Brain microvascular endothelial cell (primary cell): ENCODE data around the gene ANKRD23.

Experiments used
- DNase-seq: peaks from one replicate; pipeline ENCODE4 v3.0.0-alpha.2; 2020
- H3K27ac ChIP-seq: fragments of 250-450 bp; sonication (Bioruptor Pico); 2 replicates; pipeline ENCODE4 v1.5.1; 2020; ENCODE audit warnings: mild to moderate bottlenecking, moderate library complexity
- H3K27me3 ChIP-seq: fragments of 250-450 bp; sonication (Bioruptor Pico); replicated peaks from 2 replicates; pipeline ENCODE4 v1.5.1; 2020; ENCODE audit warnings: mild to moderate bottlenecking
- H3K36me3 ChIP-seq: fragments of 250-450 bp; sonication (Bioruptor Pico); replicated peaks from 2 replicates; pipeline ENCODE4 v1.5.1; 2020; ENCODE audit warnings: mild to moderate bottlenecking
- H3K4me3 ChIP-seq: 2 replicates; pipeline ENCODE4 v1.5.1; 2011; ENCODE audit warnings: low read depth, mild to moderate bottlenecking, control low read depth, low read length, moderate library complexity
- in situ Hi-C: cut with HindIII; loops from 2 replicates; pipeline ENCODE4 v1.10.0; 2017; ENCODE audit warnings: low sequenced_read_pairs, low pct_ligation_motif_present
- TF ChIP-seq, protein P1 (sequence below): IDR thresholded peaks from 2 replicates; pipeline ENCODE4 v1.5.1; 2011; ENCODE audit warnings: low read depth, mild to moderate bottlenecking, moderate library complexity, low read length, control low read depth, inconsistent platforms; ENCODE audit errors: missing control alignments

Gene ANKRD23

DNA sequence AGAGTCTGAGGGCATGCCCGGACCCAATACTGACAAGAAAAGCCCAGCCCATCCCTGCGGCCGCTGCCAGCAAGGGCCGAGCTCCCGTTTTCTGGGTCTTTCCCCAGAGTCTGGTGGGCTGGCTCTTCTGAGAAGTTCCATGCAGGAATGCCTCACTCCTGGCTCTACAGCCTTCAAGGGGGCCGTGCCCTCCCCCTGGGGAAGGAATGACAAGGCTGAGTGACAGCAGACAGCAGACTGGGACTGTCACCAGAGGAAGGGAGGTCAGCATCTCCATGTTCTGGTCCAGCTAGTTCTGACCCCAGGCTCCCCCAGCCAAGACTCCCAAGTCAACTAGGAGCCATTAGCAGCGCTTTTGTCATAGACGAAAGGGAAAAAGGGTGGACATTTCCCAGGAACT, 39.1 kb upstream of the ANKRD23 start:
- H3K4me3 ChIP-seq: no peak overlapping the region
- no peak for DNase-seq
- H3K27me3 ChIP-seq: no peaks in the 10 kb centered on the region
- H3K27ac ChIP-seq: no peak overlapping the region
- in situ Hi-C loops: no loop called here
- H3K36me3 ChIP-seq: no peaks in the 10 kb centered on the region
- TF ChIP-seq, protein P1, sequence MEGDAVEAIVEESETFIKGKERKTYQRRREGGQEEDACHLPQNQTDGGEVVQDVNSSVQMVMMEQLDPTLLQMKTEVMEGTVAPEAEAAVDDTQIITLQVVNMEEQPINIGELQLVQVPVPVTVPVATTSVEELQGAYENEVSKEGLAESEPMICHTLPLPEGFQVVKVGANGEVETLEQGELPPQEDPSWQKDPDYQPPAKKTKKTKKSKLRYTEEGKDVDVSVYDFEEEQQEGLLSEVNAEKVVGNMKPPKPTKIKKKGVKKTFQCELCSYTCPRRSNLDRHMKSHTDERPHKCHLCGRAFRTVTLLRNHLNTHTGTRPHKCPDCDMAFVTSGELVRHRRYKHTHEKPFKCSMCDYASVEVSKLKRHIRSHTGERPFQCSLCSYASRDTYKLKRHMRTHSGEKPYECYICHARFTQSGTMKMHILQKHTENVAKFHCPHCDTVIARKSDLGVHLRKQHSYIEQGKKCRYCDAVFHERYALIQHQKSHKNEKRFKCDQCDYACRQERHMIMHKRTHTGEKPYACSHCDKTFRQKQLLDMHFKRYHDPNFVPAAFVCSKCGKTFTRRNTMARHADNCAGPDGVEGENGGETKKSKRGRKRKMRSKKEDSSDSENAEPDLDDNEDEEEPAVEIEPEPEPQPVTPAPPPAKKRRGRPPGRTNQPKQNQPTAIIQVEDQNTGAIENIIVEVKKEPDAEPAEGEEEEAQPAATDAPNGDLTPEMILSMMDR: no peak

DNA sequence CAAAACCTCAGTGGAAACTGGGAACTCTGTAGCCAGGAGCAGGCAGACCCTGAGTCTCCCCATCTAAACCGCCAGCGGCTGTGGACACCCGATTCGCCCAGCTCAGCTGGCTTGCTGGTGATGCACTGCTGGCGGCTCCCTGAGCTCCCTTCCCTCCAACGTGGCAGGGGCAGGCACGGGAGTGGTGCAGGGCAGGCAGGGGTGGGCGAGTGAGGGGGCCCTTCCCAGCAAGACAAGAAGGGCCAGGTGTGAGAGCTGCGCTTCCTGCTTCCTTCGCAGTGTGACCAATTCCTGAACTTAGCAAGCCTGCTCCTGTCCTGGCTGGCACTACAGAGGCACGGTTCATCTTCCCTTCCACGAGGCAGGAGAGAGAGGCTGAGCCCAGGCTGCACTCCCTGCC, 38.4 kb upstream of the ANKRD23 start:
- no peak for DNase-seq
- no peak overlapping the region for H3K27ac ChIP-seq
- H3K36me3 ChIP-seq: no peaks in the 10 kb centered on the region
- no peaks in the 10 kb centered on the region for H3K27me3 ChIP-seq
- H3K4me3 ChIP-seq: no peak overlapping the region
- in situ Hi-C loops: no loop called here
- TF ChIP-seq, protein P1: no peak

DNA sequence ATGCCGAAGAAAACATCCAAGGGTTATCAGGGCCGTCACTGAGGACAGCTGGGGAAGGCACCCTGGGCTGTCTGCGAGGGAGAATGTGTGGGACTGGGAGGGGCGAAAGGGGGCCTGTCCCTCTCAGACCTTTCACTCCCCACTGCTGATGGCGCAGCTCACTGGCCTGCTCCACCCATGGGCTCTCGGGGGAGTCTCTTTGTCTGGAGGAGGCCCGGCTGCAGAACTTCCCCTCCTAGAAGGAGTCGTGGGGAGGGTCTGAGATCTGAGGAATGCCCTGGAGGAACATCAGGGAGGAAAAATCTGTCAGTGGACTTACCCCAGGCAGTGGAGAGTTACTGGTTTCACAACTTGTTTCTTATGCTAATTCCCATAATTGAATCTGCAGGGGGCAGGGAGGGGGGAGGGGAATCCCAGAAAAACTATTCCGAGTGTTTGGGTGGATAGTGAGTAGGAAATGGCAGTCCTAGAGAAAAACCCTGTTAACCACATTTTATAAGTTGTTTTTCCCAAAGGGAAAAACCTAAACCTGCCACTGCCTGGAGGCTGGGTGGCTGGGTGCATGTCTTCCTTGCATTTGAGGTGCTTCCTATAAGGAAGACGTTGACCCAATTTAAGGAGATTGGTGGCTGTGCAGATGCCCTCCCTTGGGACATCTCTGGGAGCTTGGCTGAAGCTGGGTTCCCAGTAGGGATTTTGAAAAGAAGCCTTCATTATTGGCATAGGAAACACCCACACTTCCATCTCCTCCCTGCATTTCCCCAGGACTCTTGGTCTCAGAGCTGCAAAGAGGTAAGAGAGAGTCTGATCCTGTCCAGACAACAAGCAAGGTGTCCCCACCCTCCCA, 37.8 kb upstream of the ANKRD23 start:
- no peak overlapping the region for H3K27ac ChIP-seq
- no peak overlapping the region for H3K4me3 ChIP-seq
- TF ChIP-seq, protein P1: no peak
- no peaks in the 10 kb centered on the region for H3K36me3 ChIP-seq
- H3K27me3 ChIP-seq: no peaks in the 10 kb centered on the region
- in situ Hi-C loops: no loop called here
- DNase-seq: no peak

DNA sequence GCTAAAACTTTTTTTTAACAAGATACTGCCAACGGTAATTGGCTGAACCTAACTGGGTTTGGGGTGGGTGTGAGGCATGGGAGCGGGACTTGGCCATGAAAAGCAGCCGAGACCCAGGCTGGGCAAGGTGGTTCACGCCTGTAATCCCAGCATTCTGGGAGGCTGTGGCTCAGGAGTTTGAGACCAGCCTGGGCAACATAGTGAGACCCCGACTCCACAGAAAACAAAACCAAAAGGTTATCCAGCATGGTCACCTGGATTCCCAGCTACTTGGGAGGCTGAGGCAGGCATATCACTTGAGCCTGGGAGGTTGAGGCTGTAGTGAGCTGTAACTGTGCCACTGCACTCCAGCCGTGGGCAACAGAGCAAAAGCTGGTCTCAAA, 37.1 kb upstream of the ANKRD23 start:
- in situ Hi-C loops: no loop called here
- TF ChIP-seq, protein P1: no peak
- Histone ChIP-seq H3K27me3 (no peaks in the 10 kb centered on the region), H3K4me3 (no peak overlapping the region), H3K27ac (no peak overlapping the region), H3K36me3 (no peaks in the 10 kb centered on the region)
- no peak for DNase-seq

DNA sequence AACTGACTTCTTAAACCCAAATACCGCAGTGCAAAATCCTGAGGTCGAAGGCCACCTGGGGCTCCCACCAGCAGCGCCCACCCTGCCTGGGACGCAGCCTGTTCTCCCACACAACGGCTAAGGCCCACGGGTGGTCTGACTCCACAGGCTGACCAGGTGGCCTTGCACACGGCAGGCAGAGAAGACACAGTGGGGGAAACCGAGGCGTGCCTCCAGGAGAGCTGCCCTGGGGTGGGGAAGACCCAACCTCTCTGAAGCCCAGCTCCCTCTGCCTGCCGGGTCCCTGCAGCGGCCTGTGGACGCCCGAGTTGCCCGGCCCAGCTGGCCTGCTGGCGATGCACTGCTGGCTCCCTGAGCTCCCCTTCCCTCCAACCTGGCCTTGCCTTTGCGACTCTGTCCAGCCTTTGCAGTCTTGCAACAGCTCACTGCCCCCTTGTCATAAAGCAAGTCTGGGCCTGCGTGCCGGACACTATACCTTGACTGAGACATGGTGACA, 35.8 kb upstream of the ANKRD23 start:
- Histone ChIP-seq H3K36me3 (no peaks in the 10 kb centered on the region), H3K27me3 (no peaks in the 10 kb centered on the region), H3K4me3 (no peak overlapping the region), H3K27ac (no peak overlapping the region)
- DNase-seq: no peak
- in situ Hi-C loops: no loop called here
- TF ChIP-seq, protein P1: no peak
